Neural cell (in vitro differentiated cells): ENCODE measurements around the gene IMPG2. TPM values are rescaled to one million over a fixed set of nuclear protein-coding genes. Genes with fewer than 3 reads are reported as not detected.

Source experiments
- H2AFZ ChIP-seq: fragments of 200-600, 300-800 bp; sonication (generic), shearing (Covaris generic); 2 replicates; pipeline ENCODE4 v1.6.0; 2014; ENCODE audit warnings: low read depth, mild to moderate bottlenecking, antibody characterized with exemption, low read length, moderate library complexity
- H3F3A ChIP-seq: fragments of 200-600 bp; shearing (Covaris generic); 2 replicates; pipeline ENCODE4 v1.6.1; 2016; ENCODE audit warnings: mild to moderate bottlenecking, moderate library complexity, mixed read lengths, antibody characterized with exemption, low read length; ENCODE audit not compliant: insufficient read depth, poor library complexity, severe bottlenecking
- H3K27ac ChIP-seq: fragments of 200-600, 300-800 bp; sonication (generic), shearing (Covaris generic); 2 replicates; pipeline ENCODE4 v1.5.1; 2014; ENCODE audit warnings: mild to moderate bottlenecking, low read length, moderate library complexity
- H3K27me3 ChIP-seq: fragments of 300-800, 200-600 bp; sonication (generic), shearing (Covaris generic); 2 replicates; pipeline ENCODE4 v1.6.0; 2014; ENCODE audit warnings: mild to moderate bottlenecking, low read depth, low read length, moderate library complexity; ENCODE audit not compliant: insufficient read depth
- H3K36me3 ChIP-seq: fragments of 300-800, 200-600 bp; sonication (generic), shearing (Covaris generic); 2 replicates; pipeline ENCODE4 v1.5.1; 2014; ENCODE audit warnings: mild to moderate bottlenecking, antibody characterized with exemption, low read length, moderate library complexity; ENCODE audit not compliant: insufficient read depth
- H3K4me2 ChIP-seq: fragments of 300-800, 200-600 bp; sonication (generic), shearing (Covaris generic); 2 replicates; pipeline ENCODE4 v1.6.0; 2014; ENCODE audit warnings: mild to moderate bottlenecking, low read length
- H3K4me3 ChIP-seq: fragments of 300-800, 200-600 bp; sonication (generic), shearing (Covaris generic); 2 replicates; pipeline ENCODE4 v1.5.1; 2014; ENCODE audit warnings: mild to moderate bottlenecking, low read length, moderate library complexity
- H3K79me2 ChIP-seq: fragments of 200-600 bp; shearing (Covaris generic); replicated peaks from 2 replicates; pipeline ENCODE4 v1.6.0; 2014; ENCODE audit warnings: mild to moderate bottlenecking, low read length, moderate library complexity; ENCODE audit not compliant: insufficient read depth
- H3K9ac ChIP-seq: fragments of 300-800, 200-600 bp; sonication (generic), shearing (Covaris generic); 2 replicates; pipeline ENCODE4 v1.6.1; 2016; ENCODE audit warnings: mild to moderate bottlenecking, low read length, mixed read lengths
- H3K9me2 ChIP-seq: fragments of 200-600 bp; shearing (Covaris generic); 2 replicates; pipeline ENCODE4 v1.6.1; 2016; ENCODE audit warnings: mild to moderate bottlenecking, low read length, mixed read lengths; ENCODE audit not compliant: insufficient read depth
- H3K9me3 ChIP-seq: fragments of 200-600, 300-800 bp; sonication (generic), shearing (Covaris generic); 2 replicates; pipeline ENCODE4 v1.6.1; 2016; ENCODE audit warnings: mild to moderate bottlenecking, mixed run types, low read length, moderate library complexity, mixed read lengths
- H4K20me1 ChIP-seq: fragments of 200-600 bp; shearing (Covaris generic); 2 replicates; pipeline ENCODE4 v1.6.1; 2016; ENCODE audit warnings: mild to moderate bottlenecking, mixed run types; ENCODE audit not compliant: insufficient read depth
- CTCF ChIP-seq: fragments of 450-650 bp; IDR thresholded peaks from 2 replicates; pipeline ENCODE4 v1.5.1; 2014; ENCODE audit warnings: antibody characterized with exemption, mild to moderate bottlenecking, moderate library complexity; ENCODE audit not compliant: poor library complexity, severe bottlenecking
- EP300 ChIP-seq: fragments of 450-650 bp; conservative IDR thresholded peaks from 2 replicates; pipeline ENCODE4 v1.6.1; 2014; ENCODE audit warnings: antibody characterized with exemption, mild to moderate bottlenecking, moderate library complexity; ENCODE audit not compliant: poor library complexity, severe bottlenecking
- EZH2 ChIP-seq: fragments of 200-600, 300-800 bp; shearing (Covaris generic), sonication (generic); IDR thresholded peaks from 2 replicates; pipeline ENCODE4 v1.6.1; 2014; ENCODE audit warnings: antibody characterized with exemption, low read length, borderline replicate concordance, mild to moderate bottlenecking; ENCODE audit not compliant: insufficient read depth, poor library complexity, severe bottlenecking
- MXI1 ChIP-seq: fragments of 450-650 bp; conservative IDR thresholded peaks from 2 replicates; pipeline ENCODE4 v1.6.1; 2014; ENCODE audit warnings: antibody characterized with exemption, mild to moderate bottlenecking; ENCODE audit not compliant: poor library complexity, severe bottlenecking
- POLR2AphosphoS5 ChIP-seq: IDR thresholded peaks from 2 replicates; pipeline ENCODE4 v1.6.1; 2012
- RAD21 ChIP-seq: fragments of 450-650 bp; conservative IDR thresholded peaks from 2 replicates; pipeline ENCODE4 v1.6.1; 2014; ENCODE audit warnings: antibody characterized with exemption, mild to moderate bottlenecking, moderate library complexity
- REST ChIP-seq: IDR thresholded peaks from 2 replicates; pipeline ENCODE4 v1.6.1; 2012; ENCODE audit warnings: borderline replicate concordance
- SMC3 ChIP-seq: fragments of 450-650 bp; conservative IDR thresholded peaks from 2 replicates; pipeline ENCODE4 v1.6.1; 2014; ENCODE audit warnings: antibody characterized with exemption, mild to moderate bottlenecking, moderate library complexity; ENCODE audit not compliant: poor library complexity
- TAF1 ChIP-seq: IDR thresholded peaks from 2 replicates; pipeline ENCODE4 v1.6.1; 2012; ENCODE audit warnings: low read depth
- polyA plus RNA-seq: library from polyadenylated mRNA; depleted of rRNA; stranded (reverse); fragments of >200 nt; gene quantifications from 2 replicates; pipeline ENCODE4 v1.2.3, GENCODE V29; 2014

Gene IMPG2
- polyA plus RNA-seq, 1 donor from 2014 or later = 6.3 TPM

GRCh38 chr3:101194392-101194791 lies 126.0 kb downstream of the IMPG2 start:
- no peak overlapping the region for H3K27ac ChIP-seq
- no peak for TF ChIP-seq MXI1
- no peak overlapping the region for H3K4me3 ChIP-seq
- no peaks in the 10 kb centered on the region for H3K27me3 ChIP-seq
- H3K9me3 ChIP-seq = no peaks in the 10 kb centered on the region
- no peaks in the 10 kb centered on the region for H3K36me3 ChIP-seq
- H2AFZ ChIP-seq = no peak overlapping the region
- H3K9ac ChIP-seq = no peak overlapping the region
- H3K9me2 ChIP-seq = no peaks in the 10 kb centered on the region
- H3K79me2 ChIP-seq = no peaks in the 10 kb centered on the region
- no peak overlapping the region for H3K4me2 ChIP-seq
- H3F3A ChIP-seq = no peaks in the 10 kb centered on the region
- H4K20me1 ChIP-seq = no peaks in the 10 kb centered on the region

- Histone ChIP-seq H4K20me1 (no peaks in the 10 kb centered on the region), H3K4me2 (no peak overlapping the region), H3K4me3 (no peak overlapping the region), H3K27me3 (no peaks in the 10 kb centered on the region), H3K27ac (no peak overlapping the region), H3K9me3 (no peaks in the 10 kb centered on the region), H3K9me2 (no peaks in the 10 kb centered on the region), H2AFZ (no peak overlapping the region), H3F3A (no peaks in the 10 kb centered on the region), H3K36me3 (no peaks in the 10 kb centered on the region), H3K9ac (no peak overlapping the region), H3K79me2 (no peaks in the 10 kb centered on the region)
- no peak for TF ChIP-seq EZH2
- TF ChIP-seq CTCF = no peak
- no peak for TF ChIP-seq REST
- TF ChIP-seq TAF1 = no peak
- TF ChIP-seq SMC3 = no peak
- no peak for TF ChIP-seq EP300
- TF ChIP-seq POLR2AphosphoS5 = no peak
- TF ChIP-seq RAD21 = no peak
- no peak for TF ChIP-seq MXI1
Measured at GRCh38 chr3:101193957-101194356, 126.4 kb downstream of the IMPG2 start.

GRCh38 chr3:101189796-101190195 lies 130.6 kb downstream of the IMPG2 start:
- no peak overlapping the region for H3K4me2 ChIP-seq

More at GRCh38 chr3:101189796-101190195, 130.6 kb downstream of the IMPG2 start:
- H3K27me3 ChIP-seq = no peaks in the 10 kb centered on the region
- no peaks in the 10 kb centered on the region for H3K79me2 ChIP-seq
- H3K9me3 ChIP-seq = no peaks in the 10 kb centered on the region
- TF ChIP-seq CTCF = no peak
- no peak for TF ChIP-seq TAF1
- TF ChIP-seq SMC3 = no peak
- TF ChIP-seq REST = no peak
- no peak for TF ChIP-seq EP300
- TF ChIP-seq RAD21 = no peak
- no peak for TF ChIP-seq EZH2
- TF ChIP-seq POLR2AphosphoS5 = no peak
- H3K27ac ChIP-seq = no peak overlapping the region
- no peak overlapping the region for H3K9ac ChIP-seq
- H3F3A ChIP-seq = no peaks in the 10 kb centered on the region
- no peaks in the 10 kb centered on the region for H4K20me1 ChIP-seq
- H3K9me2 ChIP-seq = no peaks in the 10 kb centered on the region
- no peaks in the 10 kb centered on the region for H3K36me3 ChIP-seq
- H2AFZ ChIP-seq = no peak overlapping the region
- H3K4me3 ChIP-seq = no peak overlapping the region
